Islet precursor cell (in vitro differentiated cells): Measurements from ENCODE around the gene OR2M7.
"Not testable (repeated sequence)": the region's sequence is repeated elsewhere in the genome, so short reads cannot be mapped to it uniquely, and the experiment has no call there.

Experiments used
- DNase-seq: peaks from one replicate; pipeline ENCODE4 v3.0.0-alpha.2; 2018

OR2M7 gene

GRCh38 chr1:248324468-248324867 is at the start of gene OR2M7:
Gene OR2M7 (minus strand): TSS chr1:248324568. CDS start chr1:248324568, 0 bp downstream.
- no peak for DNase-seq

DNA sequence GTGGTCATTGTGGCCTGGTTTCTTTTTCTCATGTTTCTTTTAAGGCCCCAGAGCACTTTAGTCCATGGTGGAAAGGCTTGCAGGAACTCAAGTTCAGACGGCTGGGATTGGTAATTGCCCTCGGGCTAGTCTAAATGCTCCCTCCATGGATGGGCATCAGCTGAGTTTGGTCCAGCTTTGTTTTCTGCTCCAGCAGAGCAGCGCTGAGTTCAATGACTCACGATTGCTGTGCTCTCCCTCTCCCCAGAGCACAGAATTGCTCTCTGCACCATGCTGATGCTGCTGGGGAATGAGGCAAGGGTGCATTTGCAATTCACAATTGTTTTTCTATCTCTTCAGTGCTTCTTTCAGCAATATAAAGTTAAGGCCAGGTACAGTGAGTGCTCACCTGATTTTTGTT is 49.4 kb upstream of the OR2M7 start:
- no peak for DNase-seq

DNA sequence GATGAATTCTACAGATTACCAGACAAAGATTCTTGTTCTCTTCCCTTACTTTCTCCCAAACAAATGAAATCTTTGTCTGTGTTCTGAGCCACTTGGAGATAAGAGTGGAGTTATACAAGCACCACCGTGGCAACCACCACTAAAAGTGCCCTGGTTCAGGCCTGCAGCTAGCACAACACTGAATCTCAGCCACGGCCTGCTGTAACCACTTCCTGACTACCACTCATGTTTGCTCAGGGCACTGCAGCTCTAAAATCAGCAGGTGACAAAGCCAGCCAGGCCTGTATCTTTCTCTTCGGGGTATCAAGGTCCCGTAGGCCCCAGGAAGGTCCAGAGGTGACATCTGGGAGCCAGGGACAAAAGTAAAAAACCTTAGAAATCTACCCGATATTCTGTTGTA is 48.0 kb upstream of the OR2M7 start:
- no peak for DNase-seq

GRCh38 chr1:248366609-248367008 is 42.2 kb upstream of the OR2M7 start:
- DNase-seq: no peak

- DNase-seq: no peak
These were observed 36.9 kb upstream of the OR2M7 start, which contains the start of gene OR2T4 for GRCh38 chr1:248361121-248361715. Gene OR2T4 (plus strand): TSS chr1:248361665. CDS start chr1:248361665, 0 bp downstream.

- DNase-seq: no peak
These were observed 35.0 kb upstream of the OR2M7 start for GRCh38 chr1:248359415-248359814.

GRCh38 chr1:248348475-248348874 is 24.1 kb upstream of the OR2M7 start, which contains the start of gene OR14C36:
Gene OR14C36 (plus strand): TSS chr1:248348775. CDS start chr1:248348775, 0 bp downstream.
- DNase-seq: no peak

DNA sequence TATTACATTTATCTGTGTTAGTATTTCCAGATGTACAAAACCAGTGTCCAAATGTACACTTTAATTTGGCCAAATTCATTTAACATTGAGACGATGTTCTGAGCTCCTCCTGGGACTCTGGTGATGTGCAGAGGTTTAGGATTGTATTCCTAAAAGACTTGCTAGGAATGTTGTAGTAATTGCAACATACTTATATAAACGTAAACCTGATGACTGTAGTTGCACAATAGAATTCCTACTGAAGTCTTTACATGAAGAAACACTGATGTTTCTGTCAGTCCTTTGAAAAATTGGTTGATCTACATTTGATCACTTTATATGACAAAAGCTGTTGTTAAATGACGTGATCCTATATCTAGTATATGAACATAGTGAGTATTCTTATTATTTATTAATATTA is 19.1 kb upstream of the OR2M7 start:
- DNase-seq: no peak

GRCh38 chr1:248316796-248317195 is 7.6 kb downstream of the OR2M7 start:
- no peak for DNase-seq

GRCh38 chr1:248306740-248307139 is 17.6 kb downstream of the OR2M7 start:
- not testable (repeated sequence) for DNase-seq

DNA sequence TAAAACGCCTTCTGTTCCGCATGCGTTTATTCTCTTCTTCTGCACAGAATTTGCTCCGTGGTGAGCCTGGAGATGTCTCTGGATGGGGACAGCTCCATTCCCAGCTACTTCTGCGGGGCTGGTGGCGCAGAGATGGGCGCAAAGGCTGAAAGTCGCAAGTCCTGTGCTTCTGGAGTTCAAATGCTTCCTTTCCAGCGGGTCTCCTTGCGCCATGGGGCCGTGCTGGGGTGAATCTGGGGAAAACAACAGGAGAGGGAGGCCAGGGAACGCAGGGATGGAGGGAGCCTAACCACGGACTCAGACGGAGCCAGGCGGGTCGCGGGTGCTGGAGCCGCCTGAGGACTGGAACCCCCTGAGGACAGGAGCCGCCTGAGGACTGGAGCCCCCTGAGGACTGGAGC is 18.3 kb downstream of the OR2M7 start:
- no peak for DNase-seq

DNA sequence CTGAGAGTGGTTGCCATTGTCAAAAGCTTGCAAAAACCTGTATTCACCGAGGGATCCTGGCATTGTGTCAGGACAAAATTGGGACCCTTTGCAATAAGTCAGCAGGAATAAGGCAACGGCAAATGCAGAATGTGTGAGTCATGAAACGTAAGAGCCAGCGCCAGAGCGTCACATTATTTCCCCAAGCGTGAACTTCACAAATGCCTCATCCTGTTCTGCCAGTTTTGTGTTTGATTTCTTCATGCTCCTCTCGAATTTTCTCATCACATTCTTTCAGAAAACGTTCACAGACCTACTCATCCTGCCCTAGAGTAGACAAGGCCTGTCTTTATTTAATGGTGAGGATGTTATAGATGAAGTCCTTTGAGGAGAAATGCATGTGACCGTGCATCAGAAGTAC is 18.7 kb downstream of the OR2M7 start:
- DNase-seq: not testable (repeated sequence)

- no peak for DNase-seq
These were observed 21.0 kb downstream of the OR2M7 start, which contains the start of gene OR2T12 for GRCh38 chr1:248303324-248303723. Gene OR2T12 (minus strand): TSS chr1:248303424. CDS start chr1:248295578, 7,846 bp downstream.

DNA sequence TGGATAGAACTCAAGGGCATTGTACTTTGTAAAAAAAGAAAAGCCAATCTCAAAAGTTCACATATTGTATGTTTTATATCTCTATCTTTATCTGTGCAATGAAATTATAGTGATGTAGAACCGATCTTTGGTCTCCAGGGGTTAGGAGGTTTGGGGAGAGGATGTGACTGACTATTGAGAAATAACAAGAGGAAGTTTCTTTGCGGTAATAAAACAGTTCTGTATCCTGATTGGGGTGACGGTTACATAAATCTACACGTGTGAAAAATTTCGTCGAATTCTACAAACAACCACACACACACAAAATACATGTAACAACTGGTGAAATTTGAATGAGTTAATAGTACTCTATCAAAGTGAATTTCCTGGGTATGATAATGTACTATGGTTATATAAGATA is 36.0 kb downstream of the OR2M7 start:
- no peak for DNase-seq

GRCh38 chr1:248277876-248278275 is 46.5 kb downstream of the OR2M7 start, which contains the start of gene OR2T33:
Gene OR2T33 (minus strand): TSS chr1:248277976. CDS start chr1:248273814, 4,162 bp downstream.
- DNase-seq: no peak
